Testis (tissue), 2 donors: ENCODE data around the gene GRM4.

ENCODE experiments used
- CTCF ChIP-seq, 3 experiments: fragments of 450-650 bp in 2 of 3; fragments of 200-600 bp in 1 of 3; sonication (generic) in 1 of 3; IDR thresholded peaks; one replicate each; pipeline ENCODE4 v1.5.1; 2016 to 2019; ENCODE audit warnings: antibody characterized with exemption in 3 of 3, mild to moderate bottlenecking in 2 of 3, moderate library complexity in 1 of 3
- POLR2A ChIP-seq: fragments of 450-650 bp; IDR thresholded peaks from one replicate; pipeline ENCODE4 v1.6.1; 2017; ENCODE audit warnings: antibody characterized with exemption, mild to moderate bottlenecking, moderate library complexity

GRCh38 chr6:34174846-34175399 lies 29.0 kb upstream of the GRM4 start:
- no peak for TF ChIP-seq CTCF (IDR thresholded peaks at IDR 0.05)
- TF ChIP-seq POLR2A, result no peak
